ENCODE data around the gene CEL.

GRCh38 chr9:133102190-133103021, 40.6 kb downstream of the CEL start:
- TF ChIP-seq CTCF (IDR thresholded peaks at IDR 0.05) (no peak), POLR2A (IDR thresholded peaks at IDR 0.05) (no peak)
